GM19467 (cell line): ENCODE results near the gene MUSTN1.

ENCODE experiments used
- ATAC-seq: cut with Tn5 transposase; IDR thresholded peaks from one replicate; pipeline ENCODE4 v1.9.1; 2021; ENCODE audit warnings: mild to moderate bottlenecking, moderate library complexity; ENCODE audit not compliant: unreplicated experiment

Gene MUSTN1

GRCh38 chr3:52854013-52854412 lies 19.2 kb upstream of the MUSTN1 start:
- ATAC-seq, result no peak

DNA sequence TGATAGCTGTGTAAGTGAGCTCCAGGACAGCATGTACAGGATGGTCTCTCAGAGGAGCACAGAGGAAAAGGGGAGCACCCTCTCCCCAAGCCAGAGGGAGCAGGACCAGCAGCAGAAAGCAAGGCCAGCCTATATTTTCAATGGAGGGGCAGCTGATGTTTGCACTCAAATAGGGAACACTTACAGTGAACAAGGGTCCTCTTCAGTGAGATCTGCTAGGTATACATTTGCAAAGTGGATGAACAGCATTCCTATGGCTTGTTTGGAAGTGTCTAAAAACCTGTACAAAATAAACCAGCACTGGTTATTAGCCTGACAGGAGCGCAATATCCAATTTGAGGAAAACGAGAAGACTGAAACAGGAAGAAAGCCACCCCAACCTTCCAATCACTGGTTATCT lies 17.6 kb upstream of the MUSTN1 start:
- ATAC-seq, result no peak

DNA sequence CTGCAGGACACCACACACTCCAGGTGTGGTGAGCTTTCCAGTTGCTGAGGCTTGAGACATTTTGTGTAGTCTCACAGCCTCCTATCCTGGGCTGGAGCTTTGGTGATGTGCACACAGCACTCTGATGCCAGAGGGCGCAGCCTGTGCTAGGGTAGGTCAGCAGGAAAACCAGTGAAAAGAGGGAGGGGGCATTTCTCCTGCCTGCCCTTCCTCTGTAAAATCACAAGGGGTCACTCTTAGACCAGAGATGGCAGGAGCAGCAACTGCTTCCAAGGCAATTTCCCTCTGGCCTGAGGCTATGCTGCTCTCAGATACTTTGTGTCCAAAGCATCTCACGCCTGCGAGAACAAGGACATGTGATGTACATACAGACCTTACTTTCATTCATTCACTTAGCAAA lies 16.5 kb upstream of the MUSTN1 start:
- ATAC-seq, result peak; percentile 49

GRCh38 chr3:52849656-52850055 lies 14.8 kb upstream of the MUSTN1 start:
- ATAC-seq, result no peak

DNA sequence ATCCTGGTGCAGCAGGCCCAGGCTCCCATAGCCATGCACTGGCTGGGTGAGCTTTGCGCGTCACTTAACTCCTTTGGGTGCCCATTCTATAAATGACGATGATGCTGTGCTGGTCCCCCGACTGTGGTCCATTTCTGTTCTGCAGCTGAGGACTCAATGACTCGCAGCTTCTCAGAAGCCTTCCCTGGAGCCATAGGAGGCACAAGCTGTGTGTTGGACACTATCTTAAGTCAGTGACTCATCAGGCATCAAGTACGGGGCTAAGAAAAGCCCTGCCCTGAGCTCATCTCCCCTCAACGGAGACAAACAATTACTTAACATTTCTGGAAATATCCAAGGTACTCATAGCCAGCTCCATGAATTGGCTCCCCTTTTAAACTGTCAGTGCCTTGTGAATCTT lies 13.8 kb upstream of the MUSTN1 start:
- no peak for ATAC-seq

DNA sequence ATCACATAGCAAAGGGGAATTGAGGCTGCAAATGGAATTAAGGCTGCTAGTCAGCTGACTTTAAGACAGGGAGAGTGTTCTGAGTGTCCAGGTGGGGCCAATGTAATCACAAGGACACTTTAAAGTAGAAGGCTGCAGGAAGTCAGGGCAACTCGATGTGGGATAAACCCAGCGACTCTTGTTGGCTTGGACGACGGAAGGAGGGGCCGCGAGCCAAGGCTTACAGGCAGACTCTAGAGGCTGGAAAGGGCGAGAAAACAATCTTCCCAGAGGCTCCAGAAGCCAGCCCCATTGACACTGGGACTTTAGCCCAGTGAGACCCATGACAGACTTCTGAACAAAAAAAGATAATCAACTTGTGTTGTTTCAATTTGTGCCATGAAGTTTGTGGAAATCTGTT lies 12.9 kb upstream of the MUSTN1 start:
- ATAC-seq, result no peak

DNA sequence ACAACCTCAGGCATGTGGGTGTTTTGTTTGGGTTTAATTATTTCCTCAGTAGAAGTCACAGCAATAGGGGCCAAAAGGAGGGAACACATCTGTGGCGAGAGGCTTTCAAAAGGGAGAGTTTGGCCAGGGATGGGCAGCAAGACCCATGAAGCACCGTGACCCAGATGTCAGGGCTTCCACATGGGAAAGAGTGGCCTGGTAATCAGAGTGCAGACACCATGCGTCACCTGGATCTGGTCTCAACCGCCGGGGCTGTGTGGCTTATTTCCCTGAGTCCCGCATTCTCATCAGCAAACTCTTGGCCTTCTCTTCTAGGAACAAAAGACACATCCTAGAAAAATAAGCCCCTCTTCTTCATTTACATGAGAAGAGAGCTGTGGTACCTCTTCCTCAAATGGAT lies 12.4 kb upstream of the MUSTN1 start:
- no peak for ATAC-seq

- no peak for ATAC-seq
Observed at GRCh38 chr3:52846432-52846965, 11.7 kb upstream of the MUSTN1 start.

DNA sequence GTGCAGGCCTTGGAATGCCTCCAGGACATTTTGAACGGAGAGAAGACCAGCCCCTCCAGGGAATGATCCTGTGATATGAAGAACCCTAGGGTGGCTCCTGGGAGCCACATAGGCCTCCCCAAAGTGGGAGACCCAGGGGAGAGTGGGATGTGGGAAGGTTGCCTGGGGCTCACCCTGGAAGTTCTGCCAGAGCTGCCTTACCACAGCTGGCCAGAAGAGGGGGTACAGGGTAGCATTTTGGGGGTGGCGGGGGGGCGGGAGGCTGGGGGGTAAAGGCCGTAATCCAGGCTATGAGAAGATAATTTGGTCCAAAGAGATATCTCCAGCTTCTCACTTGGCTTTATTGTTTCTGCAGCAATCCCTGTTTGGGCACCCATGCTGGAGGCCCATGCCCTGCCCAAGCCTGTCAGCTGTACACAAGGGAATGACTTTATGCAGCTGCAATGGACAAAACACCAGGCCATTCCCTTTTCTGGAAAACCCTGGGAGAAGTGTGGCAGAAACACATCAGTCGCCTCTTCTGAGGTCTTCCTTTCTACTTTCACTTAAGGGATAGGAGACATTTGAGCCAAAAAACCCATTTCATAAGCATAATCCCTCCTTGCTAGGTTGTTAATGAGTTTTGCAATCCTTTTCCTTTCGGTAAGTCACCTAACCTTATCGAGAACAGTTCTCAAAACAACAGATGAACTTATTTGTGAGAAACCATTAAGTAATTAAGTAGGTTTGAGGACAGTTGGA lies 11.0 kb upstream of the MUSTN1 start:
- no peak for ATAC-seq

- no peak for ATAC-seq
Observed at GRCh38 chr3:52845157-52845556, 10.3 kb upstream of the MUSTN1 start.

GRCh38 chr3:52844290-52844975 lies 9.6 kb upstream of the MUSTN1 start:
- no peak for ATAC-seq

DNA sequence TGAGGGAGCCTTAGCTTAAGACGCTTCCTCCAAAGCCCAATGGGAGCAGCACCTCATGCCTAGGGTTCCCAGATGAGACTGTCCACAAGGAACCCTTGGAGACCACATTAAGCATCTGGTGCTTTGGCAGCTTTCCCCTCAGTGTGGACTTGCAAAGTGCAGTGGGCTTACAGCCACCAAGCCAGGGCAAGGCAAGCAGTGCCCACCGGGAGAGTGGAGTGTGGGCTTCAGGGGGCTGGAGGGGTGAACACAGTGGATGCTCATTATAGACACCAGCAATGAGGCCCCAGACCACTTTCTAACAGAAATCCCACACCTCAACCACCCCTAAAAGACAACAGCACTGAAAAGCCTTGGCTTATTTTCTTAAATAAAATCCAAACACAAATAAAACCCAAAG lies 9.1 kb upstream of the MUSTN1 start:
- no peak for ATAC-seq

DNA sequence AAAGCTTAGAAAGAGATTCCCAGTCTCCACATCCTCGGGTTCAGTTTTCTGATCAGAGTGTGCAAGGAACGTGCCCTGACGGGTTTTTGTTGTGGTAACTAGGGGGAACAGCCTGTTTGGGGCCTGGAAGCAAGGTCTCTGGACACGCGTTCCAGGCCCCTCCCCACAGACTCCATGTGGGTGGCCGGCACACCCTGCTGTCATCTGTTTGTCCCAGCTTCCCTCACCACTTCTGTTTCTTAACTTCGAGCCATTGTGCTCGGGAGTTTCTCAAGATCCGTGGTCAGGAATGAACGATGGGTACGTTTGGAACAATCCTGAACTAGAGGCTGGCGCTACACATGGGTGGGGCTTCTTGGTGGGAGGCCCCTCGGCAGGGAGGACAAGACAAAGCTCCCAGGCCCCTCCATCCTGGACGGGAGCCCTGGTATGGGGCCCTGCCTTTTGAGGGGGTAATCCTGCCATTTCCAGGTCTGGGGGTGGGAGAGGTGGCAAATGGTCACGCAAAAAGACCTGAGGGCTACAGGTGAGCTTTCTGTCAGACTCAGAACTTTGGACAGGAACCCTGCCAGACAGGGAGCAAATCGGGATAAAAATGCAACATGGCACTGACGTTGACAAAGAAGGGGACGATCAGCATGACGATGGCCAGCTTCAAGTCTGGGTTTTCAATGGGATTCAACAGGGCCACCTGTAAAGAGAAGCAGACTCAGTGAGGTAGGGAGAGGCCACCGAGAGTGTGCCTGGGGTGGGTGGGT lies 8.5 kb upstream of the MUSTN1 start:
- no peak for ATAC-seq

GRCh38 chr3:52842424-52842823 lies 7.6 kb upstream of the MUSTN1 start:
- ATAC-seq, result no peak

- no peak for ATAC-seq
Observed at GRCh38 chr3:52841981-52842340, 7.1 kb upstream of the MUSTN1 start.

GRCh38 chr3:52841211-52841980 lies 6.6 kb upstream of the MUSTN1 start:
- no peak for ATAC-seq

DNA sequence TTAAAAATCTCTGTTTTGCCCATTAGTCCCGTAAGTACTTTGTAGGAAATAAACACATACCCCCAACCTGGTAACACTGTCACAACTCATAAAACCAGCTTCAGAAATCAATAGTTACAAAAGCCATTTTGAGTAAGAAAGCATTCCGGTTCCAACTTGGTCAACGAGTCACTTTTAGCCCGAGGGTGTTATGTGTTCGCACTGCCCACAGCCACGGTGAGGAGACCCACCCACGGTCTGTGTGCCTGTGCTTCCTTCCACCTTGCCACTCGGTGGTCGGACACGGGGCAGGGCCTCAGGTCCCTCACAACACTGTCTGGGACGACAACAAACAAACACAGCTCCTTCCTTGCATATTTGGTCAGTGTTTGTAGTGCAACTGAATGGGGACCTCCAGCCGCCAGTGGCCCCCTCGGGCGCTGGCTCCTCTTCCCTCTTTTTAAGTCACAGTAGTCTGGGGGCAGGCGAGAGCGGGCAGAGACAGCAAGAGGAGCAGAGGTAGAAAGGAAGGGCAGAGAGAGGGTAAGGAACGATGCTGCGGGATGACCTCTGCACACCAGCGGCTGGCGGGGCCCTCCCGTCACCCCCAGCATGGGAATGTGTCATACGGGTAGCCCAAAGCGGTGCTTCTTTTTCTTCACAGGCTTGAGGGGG lies 5.2 kb upstream of the MUSTN1 start:
- no peak for ATAC-seq

GRCh38 chr3:52839268-52839575 lies 4.4 kb upstream of the MUSTN1 start:
- no peak for ATAC-seq

GRCh38 chr3:52838561-52839267 lies 3.9 kb upstream of the MUSTN1 start:
- peak; percentile 54 for ATAC-seq

DNA sequence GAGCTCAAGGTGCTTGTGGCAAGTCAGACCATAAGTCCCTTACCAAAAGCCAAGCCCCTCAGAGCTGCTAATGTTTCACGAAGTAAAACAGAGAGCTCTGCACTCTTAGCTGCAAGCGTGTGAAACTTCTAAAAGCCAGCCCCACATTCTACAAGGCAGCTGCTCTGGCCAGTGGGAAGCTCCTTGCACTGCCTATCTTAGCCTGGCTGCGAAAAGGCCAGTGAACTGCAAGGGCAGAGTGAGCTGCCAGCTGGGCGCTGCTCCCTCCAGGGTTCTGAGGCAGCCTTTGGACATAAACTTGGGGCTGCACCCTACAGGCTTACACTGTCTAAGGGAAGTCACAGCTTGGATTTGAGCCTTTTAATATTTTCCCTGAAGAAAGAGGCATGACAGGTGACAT lies 2.2 kb upstream of the MUSTN1 start:
- no peak for ATAC-seq
